ENCODE data around the gene PYDC1. TPM values are rescaled to one million over a fixed set of nuclear protein-coding genes. Genes with fewer than 3 reads are reported as not detected.
"Not testable (repeated sequence)": the region's sequence is repeated elsewhere in the genome, so short reads cannot be mapped to it uniquely, and the experiment has no call there.

The PYDC1 gene
- total and polyA plus RNA-seq, 10 of the 15 experiments (the other 5 are each of a cell fraction or from before 2014, with no cell fraction given): not detected

DNA sequence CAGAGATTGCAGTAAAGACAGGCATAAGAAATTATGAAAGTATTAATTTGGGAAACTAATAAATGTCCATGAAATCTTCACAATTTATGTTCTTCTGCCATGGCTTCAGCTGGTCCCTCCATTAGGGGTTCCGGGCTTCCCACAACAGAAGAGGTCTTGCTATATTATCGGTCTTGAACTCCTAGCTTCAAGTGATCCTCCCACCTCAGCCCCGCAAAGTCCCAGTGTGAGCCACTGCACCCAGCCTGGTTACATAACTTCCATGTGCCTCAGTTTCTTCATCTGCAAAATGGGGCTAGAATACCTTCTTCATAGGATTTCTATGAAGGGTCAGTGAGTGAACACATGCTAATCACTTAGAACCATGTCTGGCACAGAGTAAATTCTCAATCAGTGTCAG lies 29.4 kb upstream of the PYDC1 start:
- no peaks in the 10 kb centered on the region for H3K27me3 ChIP-seq (replicated peaks in 1 of 2; ENCODE audit: control insufficient read depth in 2 of 2, insufficient read depth in 2 of 2, low read length in 1 of 2)
- no peaks in the 10 kb centered on the region for H3K9me3 ChIP-seq (replicated peaks; ENCODE audit: control insufficient read depth, insufficient read depth, low read length)
- no peaks in the 10 kb centered on the region for H4K20me1 ChIP-seq (ENCODE audit: control insufficient read depth, insufficient read depth)
- in situ Hi-C loops (cut with MboI): no loop called here
- no peak overlapping the region for H3K4me2 ChIP-seq (ENCODE audit: control insufficient read depth, insufficient read depth)
- H3K4me1 ChIP-seq (ENCODE audit: control insufficient read depth, insufficient read depth, low read length): peaks cover 8% of the 10 kb centered on the region
- ATAC-seq: no peak
- DNase-seq (ENCODE audit: low read depth, low spot score): no peak
- H3K4me3 ChIP-seq: no peak overlapping the region
- SMC1A ChIA-PET (ENCODE audit: uncharacterized antibody, unreplicated experiment): no interaction called here
- RAD21 ChIA-PET (ENCODE audit: unreplicated experiment): no interaction called here
- FAIRE-seq: no peak
- CTCF ChIA-PET: no interaction called here
- intact Hi-C loops (cut with micrococcal nuclease; ENCODE audit: unreplicated experiment): no loop called here
- POLR2A ChIA-PET: interaction anchor here (0.6 kb wide), 1 partner anchor 56 kb away, joined by 9 read pairs; no protein-coding TSS in a partner anchor
- TF ChIP-seq CHD4 (IDR thresholded peaks at IDR 0.05) (no peak), BCL11A (IDR thresholded peaks at IDR 0.05; ENCODE audit: low read depth, low read length) (no peak), RAD21 (IDR thresholded peaks at IDR 0.05; ENCODE audit: insufficient read depth, low read depth, low read length) (no peak), RUNX3 (IDR thresholded peaks at IDR 0.05; ENCODE audit: low read length) (no peak), MYB (IDR thresholded peaks at IDR 0.05; ENCODE audit: borderline replicate concordance, low read depth, low read length) (no peak), FOS (IDR thresholded peaks at IDR 0.05; ENCODE audit: borderline replicate concordance, extremely low read depth, insufficient read length) (no peak)
- H3K27ac ChIP-seq (ENCODE audit: control insufficient read depth, insufficient read depth): no peak overlapping the region
- WGBS (ENCODE audit: insufficient coverage, insufficient replicate concordance, low lambda C conversion rate, missing lambda C conversion rate): 94% methylated on average over 3 of the region's 3 CpGs
- no TSS peak for BruUV-seq (replicated peaks)
- H3K9ac ChIP-seq (ENCODE audit: control insufficient read depth, insufficient read depth, low read length): no peak overlapping the region
- H3K79me2 ChIP-seq (ENCODE audit: control insufficient read depth, insufficient read depth, low read length): no peaks in the 10 kb centered on the region
- no peak overlapping the region for H2AFZ ChIP-seq (ENCODE audit: control insufficient read depth, low read depth, low read length)
- H3K36me3 ChIP-seq (ENCODE audit: control insufficient read depth in 2 of 2, insufficient read depth in 2 of 2, low read length in 1 of 2): no peaks in the 10 kb centered on the region

DNA sequence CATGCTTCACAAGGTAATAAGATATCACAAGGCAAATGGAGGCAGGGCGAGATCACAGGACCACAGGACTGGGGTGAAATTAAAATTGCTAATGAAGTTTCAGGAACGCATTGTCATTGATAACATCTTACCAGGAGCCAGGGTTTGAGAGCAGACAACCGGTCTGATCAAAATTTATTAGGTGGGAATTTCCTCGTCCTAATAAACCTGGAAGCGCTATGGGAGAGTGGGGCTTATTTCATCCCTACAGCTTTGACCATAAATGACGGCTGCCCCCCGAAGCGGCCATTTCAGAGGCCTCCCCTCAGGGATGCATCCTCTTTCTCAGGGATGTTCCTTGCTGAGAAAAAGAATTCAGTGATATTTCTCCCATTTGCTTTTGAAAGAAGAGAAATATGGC lies 28.7 kb upstream of the PYDC1 start:
- H3K9me3 ChIP-seq (replicated peaks; ENCODE audit: control insufficient read depth, insufficient read depth, low read length); H3K4me3 ChIP-seq; RAD21 ChIA-PET (ENCODE audit: unreplicated experiment); H3K9ac ChIP-seq (ENCODE audit: control insufficient read depth, insufficient read depth, low read length); H3K4me1 ChIP-seq (ENCODE audit: control insufficient read depth, insufficient read depth, low read length); ATAC-seq; H3K79me2 ChIP-seq (ENCODE audit: control insufficient read depth, insufficient read depth, low read length); BruUV-seq (replicated peaks); H4K20me1 ChIP-seq (ENCODE audit: control insufficient read depth, insufficient read depth); intact Hi-C loops (cut with micrococcal nuclease; ENCODE audit: unreplicated experiment); H3K27me3 ChIP-seq (replicated peaks in 1 of 2; ENCODE audit: control insufficient read depth in 2 of 2, insufficient read depth in 2 of 2, low read length in 1 of 2); H3K4me2 ChIP-seq (ENCODE audit: control insufficient read depth, insufficient read depth); SMC1A ChIA-PET (ENCODE audit: uncharacterized antibody, unreplicated experiment); FAIRE-seq; in situ Hi-C loops (cut with MboI); DNase-seq (ENCODE audit: low read depth, low spot score); H3K27ac ChIP-seq (ENCODE audit: control insufficient read depth, insufficient read depth); H2AFZ ChIP-seq (ENCODE audit: control insufficient read depth, low read depth, low read length); H3K36me3 ChIP-seq (ENCODE audit: control insufficient read depth in 2 of 2, insufficient read depth in 2 of 2, low read length in 1 of 2): not testable (repeated sequence)
- WGBS (ENCODE audit: insufficient coverage, insufficient replicate concordance, low lambda C conversion rate, missing lambda C conversion rate): 78% methylated on average over 8 of the region's 8 CpGs
- ChIA-PET POLR2A (interaction anchor here (0.6 to 0.7 kb wide), 2 partner anchors 57 to 99 kb away, joined by 6 to 9 read pairs; no protein-coding TSS in a partner anchor), CTCF (interaction anchor here (1.8 kb wide), 1 partner anchor 137 kb away, joined by 5 read pairs; no protein-coding TSS in a partner anchor)

Measured in GM12878 (cell line).